K562 (cell line): Measurements from ENCODE around the gene AXIN2. TPM values are rescaled to one million over a fixed set of nuclear protein-coding genes. Genes with fewer than 3 reads are reported as not detected.
A peak's percentile ranks its signal among the peaks of the same experiment; 100 is the strongest.

Source experiments
- ATAC-seq: fragments of 200-7000 bp; cut with Tn5 transposase; 3 replicates; pipeline ENCODE4 v1.9.1; 2020; ENCODE audit warnings: moderate library complexity
- BruUV-seq: library from RNA; stranded (reverse); fragments of 400-500 nt; replicated peaks from 2 replicates; lab custom pipeline; 2021; lab: Mats Ljungman, UMichigan
- CTCF ChIA-PET: fragments of 300-600 bp; formaldehyde crosslinking; extraction: SDS; loops from one replicate; lab custom pipeline; 2021; ENCODE audit warnings: low intra/inter-chr PET ratio; lab: Yijun Ruan, JAX
- POLR2A ChIA-PET: fragments of 300-600, 350-650 bp; sonication (Branson Sonifier 250); formaldehyde crosslinking; extraction: SDS; loops from one replicate; lab custom pipeline; 2021; ENCODE audit warnings: antibody characterized with exemption, inconsistent platforms; lab: Yijun Ruan, JAX
- DNase-seq, 4 experiments: peaks; one replicate each; pipeline versions ENCODE4 v3.0.0 to v3.0.0-alpha.2; 2011 to 2018; ENCODE audit warnings: low spot score in 3 of 4, mixed read lengths in 3 of 4; ENCODE audit errors: extremely low read depth in 1 of 4
- FAIRE-seq: peaks from 2 replicates; lab custom pipeline; 2011; peaks lifted over from hg19 to GRCh38; lab: Jason Lieb, UNC
- H2AFZ ChIP-seq: 2 replicates; pipeline ENCODE4 v1.6.0; 2011; ENCODE audit warnings: low read depth, low read length, control low read depth, inconsistent platforms
- H3K27ac ChIP-seq: fragments of 200-600 bp; 3 replicates; pipeline ENCODE4 v1.8.0; 2011; ENCODE audit warnings: low read depth, mild to moderate bottlenecking, control low read depth, inconsistent platforms, low read length, moderate library complexity, mixed read lengths; ENCODE audit errors: extremely low read depth
- H3K27me3 ChIP-seq, 2 experiments: fragments of 300-600 bp in 1 of 2; 2 replicates in 1 of 2; 3 replicates in 1 of 2; pipeline versions ENCODE4 v1.6.0 to v1.8.0; 2011; ENCODE audit warnings: inconsistent platforms in 2 of 2, low read length in 2 of 2, mild to moderate bottlenecking in 1 of 2, mixed read lengths in 1 of 2, moderate library complexity in 1 of 2; ENCODE audit not compliant: control insufficient read depth in 2 of 2, insufficient read depth in 2 of 2
- H3K36me3 ChIP-seq: fragments of 300-600 bp; 3 replicates; pipeline ENCODE4 v1.8.0; 2011; ENCODE audit warnings: mild to moderate bottlenecking, low read length, inconsistent platforms; ENCODE audit not compliant: control insufficient read depth, insufficient read depth
- H3K4me1 ChIP-seq, 2 experiments: fragments of 200-600 bp in 1 of 2; replicated peaks in 1 of 2; 2 replicates in 1 of 2; 3 replicates in 1 of 2; pipeline versions ENCODE4 v1.5.1 to v1.8.0; 2011; ENCODE audit warnings: inconsistent platforms in 2 of 2, low read length in 2 of 2, mild to moderate bottlenecking in 1 of 2, mixed read lengths in 1 of 2, moderate library complexity in 1 of 2; ENCODE audit not compliant: control insufficient read depth in 2 of 2, insufficient read depth in 2 of 2
- H3K4me2 ChIP-seq: 2 replicates; pipeline ENCODE4 v1.6.1; 2011; ENCODE audit warnings: low read length, control low read depth, inconsistent platforms, mixed read lengths; ENCODE audit not compliant: insufficient read depth
- H3K4me3 ChIP-seq: fragments of 200-600 bp; sonication (generic), shearing (Covaris generic); 2 replicates; pipeline ENCODE4 v1.5.1; 2016; ENCODE audit warnings: control low read depth, inconsistent platforms
- H3K79me2 ChIP-seq: fragments of 200-600 bp; 3 replicates; pipeline ENCODE4 v1.8.0; 2011; ENCODE audit warnings: low read length, inconsistent platforms; ENCODE audit not compliant: control insufficient read depth, insufficient read depth
- H3K9ac ChIP-seq, 2 experiments: 2 replicates each; pipeline versions ENCODE4 v1.6.0 to v1.6.1; 2011; ENCODE audit warnings: low read depth in 2 of 2, low read length in 2 of 2, control low read depth in 1 of 2, inconsistent platforms in 1 of 2, mild to moderate bottlenecking in 1 of 2, mixed read lengths in 1 of 2; ENCODE audit not compliant: insufficient read depth in 1 of 2
- H3K9me1 ChIP-seq: one replicate; pipeline ENCODE4 v1.6.0; 2011; ENCODE audit warnings: inconsistent platforms, mild to moderate bottlenecking, low read length, moderate library complexity; ENCODE audit not compliant: control insufficient read depth, insufficient read depth
- H3K9me3 ChIP-seq: replicated peaks from 2 replicates; pipeline ENCODE4 v1.5.1; 2011; ENCODE audit warnings: low read depth, low read length, inconsistent platforms; ENCODE audit not compliant: control insufficient read depth, insufficient read depth
- H4K20me1 ChIP-seq: replicated peaks from 2 replicates; pipeline ENCODE4 v1.6.1; 2011; ENCODE audit warnings: low read length, inconsistent platforms, mixed read lengths; ENCODE audit not compliant: control insufficient read depth, insufficient read depth
- CBFA2T3 ChIP-seq: fragments of 450-650 bp; IDR thresholded peaks from 2 replicates; pipeline ENCODE4 v1.6.1; 2017
- CTBP1 ChIP-seq: fragments of 450-650 bp; IDR thresholded peaks from 2 replicates; pipeline ENCODE4 v1.6.1; 2016; ENCODE audit warnings: borderline replicate concordance
- FOXJ3 ChIP-seq: sonication (generic); formaldehyde crosslinking; IDR thresholded peaks from 2 replicates; pipeline ENCODE4 v1.4.0; 2020; ENCODE audit warnings: mild to moderate bottlenecking, missing genetic modification reagents
- NCOA6 ChIP-seq: fragments of 450-650 bp; IDR thresholded peaks from 2 replicates; pipeline ENCODE4 v1.6.1; 2017; ENCODE audit warnings: mild to moderate bottlenecking
- NR2C1 ChIP-seq, 2 experiments: fragments of 450-650 bp; IDR thresholded peaks; 2 replicates each; pipeline ENCODE4 v1.6.1; 2017; ENCODE audit warnings: mild to moderate bottlenecking in 2 of 2, antibody characterized with exemption in 1 of 2, inconsistent platforms in 1 of 2, missing compliant biosample characterization in 1 of 2, missing genetic modification characterization in 1 of 2
- NR2C2 ChIP-seq, 2 experiments: fragments of 200-800 bp in 1 of 2; sonication (Bioruptor generic) in 1 of 2; sonication (generic) in 1 of 2; formaldehyde crosslinking in 1 of 2; IDR thresholded peaks; 2 replicates each; pipeline versions ENCODE4 v1.6.1 to v1.8.0; 2016 to 2022; ENCODE audit warnings: mild to moderate bottlenecking in 1 of 2, missing compliant biosample characterization in 1 of 2, missing genetic modification characterization in 1 of 2, missing genetic modification reagents in 1 of 2
- POU5F1 ChIP-seq: fragments of 150-350 bp; IDR thresholded peaks from 2 replicates; pipeline ENCODE4 v1.6.1; 2014; ENCODE audit warnings: borderline replicate concordance, low read length, low read depth, mild to moderate bottlenecking; ENCODE audit not compliant: partially characterized antibody
- SRSF9 ChIP-seq: fragments of 200-400 bp; formaldehyde crosslinking; IDR thresholded peaks from 2 replicates; pipeline ENCODE4 v1.6.1; 2017; ENCODE audit warnings: low read depth, low read length, borderline replicate concordance
- WGBS: fragments of 100-300 bp; shearing (Covaris generic); methylation state at CpG from one replicate; pipeline ENCODE4 v1.1.6; 2016; ENCODE audit warnings: low coverage, mixed read lengths; ENCODE audit not compliant: insufficient coverage; ENCODE audit errors: missing lambda C conversion rate; 5-methylcytosine and 5-hydroxymethylcytosine counted together
- in situ Hi-C: fragments of 300-500 bp; cut with MboI; formaldehyde crosslinking; loops from 4 replicates; pipeline ENCODE4 v1.15.0; 2018; ENCODE audit warnings: inconsistent platforms, mixed read lengths
- intact Hi-C: fragments of 100-400 bp; cut with micrococcal nuclease; formaldehyde crosslinking; loops from 2 replicates; pipeline ENCODE4 v1.14.2; 2022
- polyA plus RNA-seq, 8 experiments: library from polyadenylated mRNA; depleted of rRNA in 4 of 8; stranded (reverse) in 5 of 8; unstranded in 3 of 8; fragments of >200 nt; fragmentation: Nextera tagmentation in 2 of 8; fragmentation: Illumina TruSeq in 1 of 8; extraction: Ambion mirVana in 2 of 8; extraction: Trizol in 1 of 8; gene quantifications; 2 replicates each; pipeline versions ENCODE4 v1.2.1 to v1.2.3, GENCODE V29; 2011 to 2014; ENCODE audit warnings: inconsistent platforms in 1 of 8, missing spikeins in 1 of 8
- total RNA-seq, 7 experiments: library from RNA; depleted of rRNA in 6 of 7; stranded (reverse); fragments of >200 nt in 6 of 7; fragmentation: Illumina TruSeq in 2 of 7; extraction: Trizol in 2 of 7; gene quantifications; 2 replicates each; pipeline versions ENCODE4 v1.2.1 to v1.2.3, GENCODE V29; 2011 to 2021; ENCODE audit warnings: low replicate concordance in 1 of 7

The AXIN2 gene
- total and polyA plus RNA-seq, 9 of the 15 experiments (the other 6 are each of a cell fraction or from before 2014, with no cell fraction given): 0.21 to 3.3 (median 1.2) TPM

DNA sequence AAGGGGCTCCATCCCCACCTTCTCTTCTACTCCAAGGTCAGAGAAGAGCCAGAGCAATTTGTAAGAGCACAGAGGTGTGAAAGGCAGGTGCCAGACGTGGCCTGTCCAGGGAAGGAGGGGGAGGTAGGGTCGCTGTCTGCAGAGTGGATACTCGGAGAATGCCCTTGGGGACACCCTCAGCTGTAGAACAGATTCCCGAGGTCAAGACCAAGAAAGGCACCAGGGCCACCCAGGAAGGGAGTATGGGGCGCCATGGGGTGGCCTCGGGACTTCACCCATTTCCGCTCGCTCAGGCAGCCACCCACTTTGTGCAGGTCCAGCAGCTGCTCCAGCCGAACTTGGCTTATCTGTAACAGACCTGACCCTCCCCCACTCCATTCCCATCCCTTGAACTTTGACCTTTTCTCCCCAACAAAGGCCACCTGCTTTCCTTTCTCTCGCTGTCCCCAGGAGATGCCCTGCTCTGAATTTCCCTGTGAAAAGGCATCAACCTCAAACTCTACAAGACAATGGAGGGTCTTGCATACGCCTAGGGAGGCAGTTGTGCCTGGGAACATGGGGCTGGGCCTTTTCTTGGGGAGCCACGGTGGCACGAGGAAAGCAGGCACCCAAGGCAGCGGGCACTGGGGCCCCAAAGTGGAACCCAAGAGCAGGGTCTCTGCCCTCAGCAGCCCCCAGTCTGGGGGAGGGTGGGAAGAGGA lies 11.3 kb upstream of the AXIN2 start:
- no peak for FAIRE-seq

DNA sequence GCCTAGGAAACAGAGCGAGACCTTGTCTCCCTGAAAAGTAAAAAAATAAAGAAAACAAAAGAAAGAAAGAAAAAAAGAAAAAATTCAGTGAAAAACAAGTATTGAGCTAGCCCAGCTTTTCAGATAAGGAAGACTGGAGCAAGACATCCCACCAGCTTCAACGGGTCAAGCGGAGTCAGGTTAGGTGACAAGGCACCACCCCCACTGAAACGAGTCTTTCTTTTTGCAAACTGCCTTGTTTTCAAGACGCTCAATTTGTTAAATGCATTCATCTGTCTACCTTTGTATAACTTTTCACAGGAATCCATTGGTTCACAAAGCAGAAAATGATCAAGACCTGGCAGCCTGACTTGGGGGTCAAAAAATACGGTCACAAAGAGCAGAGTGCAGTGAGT lies 10.7 kb upstream of the AXIN2 start:
- H4K20me1 ChIP-seq: 0 out of 2 replicates have a peak, but pooled peaks cover 4% of the 10 kb centered on the region
- in situ Hi-C loops (no loop called here), intact Hi-C loops (no loop called here)
- peaks cover 0 to 7% of the 10 kb centered on the region in 2 experiments; a peak in 2 of 5 replicates for H3K4me1 ChIP-seq
- no peak for ATAC-seq
- peaks cover 15 to 51% of the 10 kb centered on the region in 2 experiments; a peak in 4 of 5 replicates for H3K27me3 ChIP-seq
- no peak overlapping the region for H3K4me2 ChIP-seq
- no peak for DNase-seq
- H3K4me3 ChIP-seq: no peak overlapping the region
- no peaks in the 10 kb centered on the region for H3K36me3 ChIP-seq
- POLR2A ChIA-PET: no interaction called here
- no peak overlapping the region for H3K27ac ChIP-seq
- H2AFZ ChIP-seq: no peak overlapping the region
- 2% methylated on average over 6 of the region's 6 CpGs for WGBS
- no peaks in the 10 kb centered on the region for H3K9me3 ChIP-seq
- H3K9me1 ChIP-seq: no peaks in the 10 kb centered on the region
- BruUV-seq: no TSS peak
- CTCF ChIA-PET: no interaction called here
- FAIRE-seq: no peak
- no peaks in the 10 kb centered on the region for H3K79me2 ChIP-seq
- H3K9ac ChIP-seq: no peak overlapping the region
- no peak for TF ChIP-seq SRSF9
- no peak for TF ChIP-seq CTBP1
- TF ChIP-seq FOXJ3 (CRISPR knock-in tag): no peak
- no peak for TF ChIP-seq POU5F1

More for the DNA sequence above, 11.3 kb upstream of the AXIN2 start:
- Histone ChIP-seq H3K4me1 (peaks cover 0 to 7% of the 10 kb centered on the region in 2 experiments; a peak in 2 of 5 replicates), H3K9ac (no peak overlapping the region), H3K36me3 (no peaks in the 10 kb centered on the region), H3K4me3 (no peak overlapping the region), H3K79me2 (no peaks in the 10 kb centered on the region), H3K27me3 (peaks cover 15 to 56% of the 10 kb centered on the region in 2 experiments; a peak in 4 of 5 replicates), H3K27ac (no peak overlapping the region), H3K9me1 (no peaks in the 10 kb centered on the region), H3K9me3 (no peaks in the 10 kb centered on the region), H3K4me2 (no peak overlapping the region), H4K20me1 (0 out of 2 replicates have a peak, but pooled peaks cover 4% of the 10 kb centered on the region), H2AFZ (no peak overlapping the region)
- in situ Hi-C loops (no loop called here), intact Hi-C loops (no loop called here)
- POLR2A ChIA-PET: no interaction called here
- TF ChIP-seq NR2C1 (IDR thresholded peaks at IDR 0.05) (peak; percentile 76), NR2C1 (tag; IDR thresholded peaks at IDR 0.05) (peak; percentile 82), NR2C2 (CRISPR knock-in tag; IDR thresholded peaks at IDR 0.05) (no peak), NR2C2 (tag; IDR thresholded peaks at IDR 0.05) (peak; percentile 47; the same call in 1 of the 2 replicates), CBFA2T3 (peak; percentile 30; the same call in 1 of the 2 replicates), NCOA6 (no peak)
- DNase-seq (no peak), ATAC-seq (no peak; the same call in 2 of the 3 replicates)
- 10% methylated on average over 13 of the region's 14 CpGs for WGBS
- no TSS peak for BruUV-seq
- CTCF ChIA-PET: no interaction called here
